ENCODE results near the gene AUP1. TPM values are rescaled to one million over a fixed set of nuclear protein-coding genes. Genes with fewer than 3 reads are reported as not detected.
A peak's percentile ranks its signal among the peaks of the same experiment; 100 is the strongest.

AUP1 gene
- polyA plus RNA-seq, 2 of the 4 experiments (the other 2 are of a cell fraction), result 129 to 164 TPM

DNA sequence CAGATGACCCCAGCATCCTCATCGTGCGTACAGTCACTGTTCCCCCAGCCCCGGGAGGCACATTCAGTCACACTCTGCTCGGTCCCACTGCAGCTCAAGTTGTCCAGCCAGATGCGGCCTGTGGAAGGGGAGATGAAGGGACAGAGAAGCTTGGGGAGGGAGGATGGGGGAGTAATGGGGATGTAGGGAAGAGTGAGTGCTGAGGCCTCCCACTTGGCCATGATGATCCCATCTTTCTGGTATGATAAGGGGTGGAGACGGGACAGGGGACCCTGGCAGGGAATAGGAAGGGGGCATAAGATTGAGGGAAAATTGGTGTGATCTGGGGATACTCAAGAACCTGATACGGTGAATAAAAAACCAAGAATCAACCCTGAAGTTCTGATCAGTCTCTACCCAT lies 20.7 kb upstream of the AUP1 start (continued):
- TF ChIP-seq HOXB13 (CRISPR knock-in tag; IDR thresholded peaks at IDR 0.05; ENCODE audit: low read depth) (no peak), CBX2 (IDR thresholded peaks at IDR 0.05; ENCODE audit: borderline replicate concordance, low read depth) (no peak)
- TF ChIP-seq, protein P1, sequence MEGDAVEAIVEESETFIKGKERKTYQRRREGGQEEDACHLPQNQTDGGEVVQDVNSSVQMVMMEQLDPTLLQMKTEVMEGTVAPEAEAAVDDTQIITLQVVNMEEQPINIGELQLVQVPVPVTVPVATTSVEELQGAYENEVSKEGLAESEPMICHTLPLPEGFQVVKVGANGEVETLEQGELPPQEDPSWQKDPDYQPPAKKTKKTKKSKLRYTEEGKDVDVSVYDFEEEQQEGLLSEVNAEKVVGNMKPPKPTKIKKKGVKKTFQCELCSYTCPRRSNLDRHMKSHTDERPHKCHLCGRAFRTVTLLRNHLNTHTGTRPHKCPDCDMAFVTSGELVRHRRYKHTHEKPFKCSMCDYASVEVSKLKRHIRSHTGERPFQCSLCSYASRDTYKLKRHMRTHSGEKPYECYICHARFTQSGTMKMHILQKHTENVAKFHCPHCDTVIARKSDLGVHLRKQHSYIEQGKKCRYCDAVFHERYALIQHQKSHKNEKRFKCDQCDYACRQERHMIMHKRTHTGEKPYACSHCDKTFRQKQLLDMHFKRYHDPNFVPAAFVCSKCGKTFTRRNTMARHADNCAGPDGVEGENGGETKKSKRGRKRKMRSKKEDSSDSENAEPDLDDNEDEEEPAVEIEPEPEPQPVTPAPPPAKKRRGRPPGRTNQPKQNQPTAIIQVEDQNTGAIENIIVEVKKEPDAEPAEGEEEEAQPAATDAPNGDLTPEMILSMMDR (IDR thresholded peaks at IDR 0.05), result no peak

DNA sequence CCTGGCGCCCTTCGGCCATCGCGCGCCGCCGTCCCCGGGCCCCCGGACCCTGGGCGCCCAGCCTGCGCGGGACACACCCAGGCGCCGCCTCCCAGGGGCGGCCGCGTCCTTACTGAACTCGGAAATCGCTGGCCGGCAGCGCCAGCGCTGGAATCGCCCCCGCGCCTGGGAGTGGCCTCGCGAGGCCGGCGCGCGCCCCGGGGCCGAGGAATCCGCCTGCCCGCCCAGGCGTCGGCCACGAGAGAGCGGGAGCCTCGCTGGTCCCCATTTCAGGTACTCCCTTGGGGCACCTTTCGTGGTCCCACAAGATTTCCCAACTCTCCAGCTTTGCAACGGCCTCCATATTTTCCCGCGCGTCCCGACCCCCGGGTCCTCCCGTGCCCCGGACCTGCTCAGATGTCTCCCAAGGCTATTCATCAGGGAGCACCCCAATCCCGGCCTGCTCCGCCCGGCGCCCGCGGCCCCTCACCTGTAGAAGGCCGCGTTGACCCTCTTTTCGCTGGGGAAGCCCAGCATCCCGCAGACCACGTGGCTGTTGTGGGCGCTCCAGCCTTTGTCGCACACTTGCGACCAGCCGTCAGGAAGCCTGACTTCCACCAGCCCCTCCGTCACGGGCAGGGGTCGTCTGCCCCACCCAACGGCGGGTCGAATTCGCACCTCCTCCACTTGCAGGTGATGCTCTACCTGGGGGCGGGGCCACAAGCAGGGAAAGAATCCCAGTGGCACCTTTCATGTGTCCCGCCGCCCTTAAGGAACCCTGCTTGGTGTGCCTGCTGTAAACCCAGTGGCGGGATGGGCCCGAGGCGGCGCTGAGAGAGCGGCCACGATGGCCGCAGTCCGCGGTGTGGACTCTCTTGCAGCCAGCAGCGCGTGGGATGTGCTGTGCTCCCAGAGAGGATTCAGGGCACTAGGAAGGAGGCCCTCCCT lies 19.7 kb upstream of the AUP1 start:
- WGBS (ENCODE audit: missing lambda C conversion rate), result 23% methylated on average over 65 of the region's 85 CpGs
- CTCF ChIA-PET, result interaction anchor here (1.0 to 2.0 kb wide), 3 partner anchors 17 to 68 kb away, joined by 3 to 7 read pairs (median 3); partner anchors contain the start of genes CCDC142 and TTC31

More for the DNA sequence above, 19.7 kb upstream of the AUP1 start:
- peak overlapping the region; percentile 99 for H3K4me2 ChIP-seq
- H3K9me3 ChIP-seq, result no peaks in the 10 kb centered on the region
- ATAC-seq, result peak; percentile 78 to 90
- TF ChIP-seq, protein P2, sequence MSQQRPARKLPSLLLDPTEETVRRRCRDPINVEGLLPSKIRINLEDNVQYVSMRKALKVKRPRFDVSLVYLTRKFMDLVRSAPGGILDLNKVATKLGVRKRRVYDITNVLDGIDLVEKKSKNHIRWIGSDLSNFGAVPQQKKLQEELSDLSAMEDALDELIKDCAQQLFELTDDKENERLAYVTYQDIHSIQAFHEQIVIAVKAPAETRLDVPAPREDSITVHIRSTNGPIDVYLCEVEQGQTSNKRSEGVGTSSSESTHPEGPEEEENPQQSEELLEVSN (IDR thresholded peaks at IDR 0.05; ENCODE audit: borderline replicate concordance, low read depth), result peak; percentile 95
- TF ChIP-seq, protein P3, sequence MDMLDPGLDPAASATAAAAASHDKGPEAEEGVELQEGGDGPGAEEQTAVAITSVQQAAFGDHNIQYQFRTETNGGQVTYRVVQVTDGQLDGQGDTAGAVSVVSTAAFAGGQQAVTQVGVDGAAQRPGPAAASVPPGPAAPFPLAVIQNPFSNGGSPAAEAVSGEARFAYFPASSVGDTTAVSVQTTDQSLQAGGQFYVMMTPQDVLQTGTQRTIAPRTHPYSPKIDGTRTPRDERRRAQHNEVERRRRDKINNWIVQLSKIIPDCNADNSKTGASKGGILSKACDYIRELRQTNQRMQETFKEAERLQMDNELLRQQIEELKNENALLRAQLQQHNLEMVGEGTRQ (IDR thresholded peaks at IDR 0.05), result peak; percentile 46; the same call in 1 of the 2 replicates
- TF ChIP-seq PHF8 (IDR thresholded peaks at IDR 0.05; ENCODE audit: borderline replicate concordance, low read depth), result peak; percentile 88; the same call in 1 of the 2 replicates
- TF ChIP-seq, protein P4, sequence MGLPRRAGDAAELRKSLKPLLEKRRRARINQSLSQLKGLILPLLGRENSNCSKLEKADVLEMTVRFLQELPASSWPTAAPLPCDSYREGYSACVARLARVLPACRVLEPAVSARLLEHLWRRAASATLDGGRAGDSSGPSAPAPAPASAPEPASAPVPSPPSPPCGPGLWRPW (IDR thresholded peaks at IDR 0.05), result no peak
- TF ChIP-seq, protein P5, sequence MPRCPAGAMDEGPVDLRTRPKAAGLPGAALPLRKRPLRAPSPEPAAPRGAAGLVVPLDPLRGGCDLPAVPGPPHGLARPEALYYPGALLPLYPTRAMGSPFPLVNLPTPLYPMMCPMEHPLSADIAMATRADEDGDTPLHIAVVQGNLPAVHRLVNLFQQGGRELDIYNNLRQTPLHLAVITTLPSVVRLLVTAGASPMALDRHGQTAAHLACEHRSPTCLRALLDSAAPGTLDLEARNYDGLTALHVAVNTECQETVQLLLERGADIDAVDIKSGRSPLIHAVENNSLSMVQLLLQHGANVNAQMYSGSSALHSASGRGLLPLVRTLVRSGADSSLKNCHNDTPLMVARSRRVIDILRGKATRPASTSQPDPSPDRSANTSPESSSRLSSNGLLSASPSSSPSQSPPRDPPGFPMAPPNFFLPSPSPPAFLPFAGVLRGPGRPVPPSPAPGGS (IDR thresholded peaks at IDR 0.05), result peak; percentile 60; the same call in 1 of the 3 replicates
- TF ChIP-seq HOXB13 (CRISPR knock-in tag; IDR thresholded peaks at IDR 0.05; ENCODE audit: low read depth), result peak; percentile 29; the same call in 1 of the 2 replicates
- TF ChIP-seq RAD21 (conservative IDR thresholded peaks at IDR 0.05 in 1 of 2, IDR thresholded peaks at IDR 0.05 in 1 of 2), result 0 out of 5 replicates have a peak, but pooled peaks of 1 of the 2 experiments have one; percentile 10
- no peak for TF ChIP-seq RCOR1 (IDR thresholded peaks at IDR 0.05; ENCODE audit: low read depth, low read length)
- no peak for TF ChIP-seq EHF (CRISPR knock-in tag; IDR thresholded peaks at IDR 0.05)
- peak in 1 of 2 experiments; percentile 59; a peak in 1 of 5 replicates for TF ChIP-seq JUN (IDR thresholded peaks at IDR 0.05)
- peak; percentile 79 for TF ChIP-seq POLR2A (IDR thresholded peaks at IDR 0.05; ENCODE audit: low read length)
- TF ChIP-seq, protein P6, sequence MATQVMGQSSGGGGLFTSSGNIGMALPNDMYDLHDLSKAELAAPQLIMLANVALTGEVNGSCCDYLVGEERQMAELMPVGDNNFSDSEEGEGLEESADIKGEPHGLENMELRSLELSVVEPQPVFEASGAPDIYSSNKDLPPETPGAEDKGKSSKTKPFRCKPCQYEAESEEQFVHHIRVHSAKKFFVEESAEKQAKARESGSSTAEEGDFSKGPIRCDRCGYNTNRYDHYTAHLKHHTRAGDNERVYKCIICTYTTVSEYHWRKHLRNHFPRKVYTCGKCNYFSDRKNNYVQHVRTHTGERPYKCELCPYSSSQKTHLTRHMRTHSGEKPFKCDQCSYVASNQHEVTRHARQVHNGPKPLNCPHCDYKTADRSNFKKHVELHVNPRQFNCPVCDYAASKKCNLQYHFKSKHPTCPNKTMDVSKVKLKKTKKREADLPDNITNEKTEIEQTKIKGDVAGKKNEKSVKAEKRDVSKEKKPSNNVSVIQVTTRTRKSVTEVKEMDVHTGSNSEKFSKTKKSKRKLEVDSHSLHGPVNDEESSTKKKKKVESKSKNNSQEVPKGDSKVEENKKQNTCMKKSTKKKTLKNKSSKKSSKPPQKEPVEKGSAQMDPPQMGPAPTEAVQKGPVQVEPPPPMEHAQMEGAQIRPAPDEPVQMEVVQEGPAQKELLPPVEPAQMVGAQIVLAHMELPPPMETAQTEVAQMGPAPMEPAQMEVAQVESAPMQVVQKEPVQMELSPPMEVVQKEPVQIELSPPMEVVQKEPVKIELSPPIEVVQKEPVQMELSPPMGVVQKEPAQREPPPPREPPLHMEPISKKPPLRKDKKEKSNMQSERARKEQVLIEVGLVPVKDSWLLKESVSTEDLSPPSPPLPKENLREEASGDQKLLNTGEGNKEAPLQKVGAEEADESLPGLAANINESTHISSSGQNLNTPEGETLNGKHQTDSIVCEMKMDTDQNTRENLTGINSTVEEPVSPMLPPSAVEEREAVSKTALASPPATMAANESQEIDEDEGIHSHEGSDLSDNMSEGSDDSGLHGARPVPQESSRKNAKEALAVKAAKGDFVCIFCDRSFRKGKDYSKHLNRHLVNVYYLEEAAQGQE (IDR thresholded peaks at IDR 0.05), result peak; percentile 34; the same call in 1 of the 2 replicates
- TF ChIP-seq TP53 (CRISPR knock-in tag; IDR thresholded peaks at IDR 0.05), result no peak
- TF ChIP-seq ZFP36 (IDR thresholded peaks at IDR 0.05; ENCODE audit: borderline replicate concordance, partially characterized antibody), result no peak
- 0 out of 2 replicates have a peak, but pooled peaks have one; percentile 43 for TF ChIP-seq HOXB5 (CRISPR knock-in tag; IDR thresholded peaks at IDR 0.05)
- TF ChIP-seq, protein P7, sequence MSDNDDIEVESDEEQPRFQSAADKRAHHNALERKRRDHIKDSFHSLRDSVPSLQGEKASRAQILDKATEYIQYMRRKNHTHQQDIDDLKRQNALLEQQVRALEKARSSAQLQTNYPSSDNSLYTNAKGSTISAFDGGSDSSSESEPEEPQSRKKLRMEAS (IDR thresholded peaks at IDR 0.05), result peak; percentile 87
- peak; percentile 55; the same call in 1 of the 2 replicates for TF ChIP-seq RNF2 (IDR thresholded peaks at IDR 0.05; ENCODE audit: borderline replicate concordance, low read depth)
- TF ChIP-seq, protein P1 (IDR thresholded peaks at IDR 0.05), result no peak
- no peak for TF ChIP-seq MAZ (IDR thresholded peaks at IDR 0.05; ENCODE audit: borderline replicate concordance, low read depth, low read length)
- H3K4me1 ChIP-seq, result peaks cover 19% of the 10 kb centered on the region
- POLR2A ChIA-PET, result no interaction called here
- peak overlapping the region; percentile 78 for H3K4me3 ChIP-seq
- no peak for FAIRE-seq
- peak overlapping the region; percentile 89 to 92 for H3K27ac ChIP-seq
- DNase-seq (ENCODE audit: low read depth in 1 of 2, low spot score in 1 of 2), result peak; percentile 67 to 76

All from A549 (cell line).